AG04450 (cell line): ENCODE data around the gene PHF20. TPM values are rescaled to one million over a fixed set of nuclear protein-coding genes. Genes with fewer than 3 reads are reported as not detected.

Experiments used
- CTCF ChIA-PET: fragments of 300-600, 350-600 bp; formaldehyde crosslinking; extraction: SDS; loops from one replicate; lab custom pipeline; 2022; ENCODE audit warnings: antibody characterized with exemption, inconsistent platforms; lab: Charles Lee
- POLR2A ChIA-PET: fragments of 350-600 bp; formaldehyde crosslinking; extraction: SDS; loops from one replicate; lab custom pipeline; 2021; ENCODE audit warnings: antibody characterized with exemption, inconsistent platforms; lab: Yijun Ruan, JAX
- DNase-seq: peaks from one replicate; pipeline ENCODE4 v3.0.0-alpha.2; 2011; ENCODE audit warnings: low read depth, low spot score
- H3K27ac ChIP-seq: one replicate; pipeline ENCODE4 v1.5.1; 2012; ENCODE audit warnings: low read depth, low read length, control low read depth
- H3K27me3 ChIP-seq: one replicate; pipeline ENCODE4 v1.6.0; 2012; ENCODE audit warnings: low read length; ENCODE audit not compliant: control insufficient read depth, insufficient read depth
- H3K4me3 ChIP-seq: 2 replicates; pipeline ENCODE4 v1.5.1; 2011; ENCODE audit warnings: mild to moderate bottlenecking, low read depth, low read length, control low read depth
- H3K9me3 ChIP-seq: 2 replicates; pipeline ENCODE4 v1.5.1; 2012; ENCODE audit warnings: low read length; ENCODE audit not compliant: control insufficient read depth, insufficient read depth
- CTCF ChIP-seq: IDR thresholded peaks from 2 replicates; pipeline ENCODE4 v1.5.1; 2011; ENCODE audit warnings: low read depth, low read length, control low read depth, inconsistent platforms
- polyA plus RNA-seq: library from polyadenylated mRNA; depleted of rRNA; stranded (reverse); fragments of >200 nt; gene quantifications from 2 replicates; pipeline ENCODE4 v1.2.3, GENCODE V29; 2011

PHF20 gene
- polyA plus RNA-seq, 1 experiment = 30.6 TPM

- Histone ChIP-seq H3K27me3 (no peaks in the 10 kb centered on the region), H3K4me3 (no peak overlapping the region), H3K27ac (no peak overlapping the region), H3K9me3 (no peaks in the 10 kb centered on the region)
- no peak for TF ChIP-seq CTCF
- CTCF ChIA-PET = no interaction called here
- POLR2A ChIA-PET = interaction anchor here (1.3 kb wide), 1 partner anchor 71 kb away, joined by 3 read pairs; no protein-coding TSS in a partner anchor
- DNase-seq = no peak
Measured at GRCh38 chr20:35801865-35802264, 30.1 kb downstream of the PHF20 start.

GRCh38 chr20:35806075-35806474 lies 34.3 kb downstream of the PHF20 start:
- no peak for DNase-seq
- ChIA-PET CTCF (interaction anchor here (1.0 kb wide), 1 partner anchor 33 kb away, joined by 3 read pairs; no protein-coding TSS in a partner anchor), POLR2A (no interaction called here)
- no peak for TF ChIP-seq CTCF
- Histone ChIP-seq H3K4me3 (no peak overlapping the region), H3K27me3 (no peaks in the 10 kb centered on the region), H3K27ac (no peak overlapping the region), H3K9me3 (no peaks in the 10 kb centered on the region)

GRCh38 chr20:35807877-35808276 lies 36.1 kb downstream of the PHF20 start:
- no peak for TF ChIP-seq CTCF
- ChIA-PET POLR2A (no interaction called here), CTCF (no interaction called here)
- Histone ChIP-seq H3K9me3 (no peaks in the 10 kb centered on the region), H3K27ac (no peak overlapping the region), H3K4me3 (no peak overlapping the region), H3K27me3 (no peaks in the 10 kb centered on the region)
- no peak for DNase-seq

- ChIA-PET CTCF (no interaction called here), POLR2A (no interaction called here)
- Histone ChIP-seq H3K4me3 (no peak overlapping the region), H3K27ac (no peak overlapping the region), H3K27me3 (no peaks in the 10 kb centered on the region), H3K9me3 (peaks cover 3% of the 10 kb centered on the region)
- DNase-seq = no peak
- TF ChIP-seq CTCF = no peak
Measured at GRCh38 chr20:35820715-35821114, 48.9 kb downstream of the PHF20 start.

- ChIA-PET CTCF (no interaction called here), POLR2A (no interaction called here)
- H3K27ac ChIP-seq = peak overlapping the region; percentile 68
- H3K27me3 ChIP-seq = no peaks in the 10 kb centered on the region
- no peak for TF ChIP-seq CTCF
- H3K4me3 ChIP-seq = no peak overlapping the region
- H3K9me3 ChIP-seq = peaks cover 3% of the 10 kb centered on the region
- no peak for DNase-seq
Measured at GRCh38 chr20:35821807-35822242, 50.0 kb downstream of the PHF20 start.
